Measurements from ENCODE around the gene BPIFB3. TPM values are rescaled to one million over a fixed set of nuclear protein-coding genes. Genes with fewer than 3 reads are reported as not detected.
"Not testable (repeated sequence)": the region's sequence is repeated elsewhere in the genome, so short reads cannot be mapped to it uniquely, and the experiment has no call there.

BPIFB3 gene
- total RNA-seq, 2 donors from 2014 or later, result not detected

DNA sequence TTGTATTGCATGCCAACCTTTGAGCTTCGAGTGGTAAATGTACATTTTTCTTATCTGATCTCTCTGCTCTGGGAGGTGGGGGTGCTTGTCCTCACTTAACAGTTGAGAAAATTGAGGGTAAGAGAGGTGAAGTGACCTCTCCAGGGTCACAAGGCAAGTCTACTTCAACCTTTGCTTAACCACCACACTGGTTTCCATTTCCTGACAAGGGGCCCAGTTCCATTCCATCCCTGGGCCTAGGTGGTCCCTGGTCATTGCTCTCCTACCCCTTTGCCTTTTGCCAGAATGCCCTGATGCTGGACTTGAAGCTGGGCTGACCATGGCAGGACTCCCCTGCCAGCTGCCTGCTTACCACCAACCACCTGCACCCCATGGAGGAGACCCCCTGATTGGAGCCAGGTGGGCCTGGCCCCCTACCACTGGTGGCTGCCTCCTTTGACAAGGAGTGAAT lies 9.9 kb upstream of the BPIFB3 start:
- no peak for ATAC-seq
- H3K27me3 Mint-ChIP-seq, result no peaks in the 10 kb centered on the region
- no peak overlapping the region for H3K4me3 Mint-ChIP-seq
- no peaks in the 10 kb centered on the region for H3K9me3 ChIP-seq (ENCODE audit: control insufficient read depth, low read length, poor library complexity, severe bottlenecking)
- no peaks in the 10 kb centered on the region for H3K4me1 Mint-ChIP-seq
- DNase-seq, result no peak
- H3K27ac Mint-ChIP-seq, result no peak overlapping the region
- H3K36me3 Mint-ChIP-seq (ENCODE audit: low read depth), result no peaks in the 10 kb centered on the region

GRCh38 chr20:33045129-33045721 lies 8.5 kb upstream of the BPIFB3 start:
- not testable (repeated sequence) for H3K9me3 ChIP-seq (ENCODE audit: control insufficient read depth, low read length, poor library complexity, severe bottlenecking); H3K27me3 Mint-ChIP-seq; DNase-seq; H3K36me3 Mint-ChIP-seq (ENCODE audit: low read depth); H3K27ac Mint-ChIP-seq; H3K4me1 Mint-ChIP-seq; ATAC-seq; H3K4me3 Mint-ChIP-seq

DNA sequence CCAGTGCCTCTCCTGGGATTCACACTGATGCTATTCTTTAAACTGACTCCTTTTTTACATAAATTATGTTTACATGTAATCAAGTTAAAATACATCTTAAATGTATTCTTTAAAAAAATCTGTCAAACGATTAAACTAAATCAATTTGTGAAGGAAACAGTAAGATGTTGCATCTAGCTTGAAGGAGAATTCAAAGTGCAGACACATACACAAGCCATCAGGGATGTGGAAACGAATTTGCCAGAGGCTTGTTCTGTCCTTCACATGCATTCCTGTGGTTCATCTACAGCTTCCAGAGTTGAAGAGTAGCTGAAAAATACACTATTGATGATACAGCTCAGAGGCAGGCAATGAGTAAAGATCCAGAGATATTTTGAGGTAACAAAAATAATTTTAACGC lies 7.3 kb upstream of the BPIFB3 start:
- no peak overlapping the region for H3K27ac Mint-ChIP-seq
- no peak for ATAC-seq
- no peak for DNase-seq
- H3K9me3 ChIP-seq (ENCODE audit: control insufficient read depth, low read length, poor library complexity, severe bottlenecking), result no peaks in the 10 kb centered on the region
- H3K27me3 Mint-ChIP-seq, result no peaks in the 10 kb centered on the region
- H3K4me3 Mint-ChIP-seq, result no peak overlapping the region
- no peaks in the 10 kb centered on the region for H3K4me1 Mint-ChIP-seq
- H3K36me3 Mint-ChIP-seq (ENCODE audit: low read depth), result no peaks in the 10 kb centered on the region

DNA sequence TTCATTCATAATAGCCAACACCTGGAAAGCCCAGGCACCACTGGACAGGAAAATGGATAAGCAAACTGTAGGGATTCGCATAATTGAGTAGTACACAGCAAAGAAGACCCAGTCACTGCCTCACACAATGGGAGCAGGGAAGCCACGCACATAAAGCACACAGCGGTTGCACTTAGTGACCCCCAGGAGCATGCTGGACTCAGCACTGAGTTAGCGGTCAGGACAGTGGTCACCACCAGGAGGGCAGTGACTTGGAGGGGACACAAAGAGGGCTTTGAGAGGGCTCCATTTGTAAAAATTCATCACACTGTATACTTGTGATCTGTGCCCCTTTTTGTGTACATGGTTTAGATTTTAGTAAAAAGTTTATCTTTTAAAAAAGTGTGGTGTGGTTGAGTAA lies 2.4 kb upstream of the BPIFB3 start:
- Mint-ChIP-seq H3K4me3 (no peak overlapping the region), H3K27me3 (no peaks in the 10 kb centered on the region), H3K4me1 (peaks cover 9% of the 10 kb centered on the region), H3K36me3 (ENCODE audit: low read depth) (no peaks in the 10 kb centered on the region), H3K27ac (no peak overlapping the region)
- no peaks in the 10 kb centered on the region for H3K9me3 ChIP-seq (ENCODE audit: control insufficient read depth, low read length, poor library complexity, severe bottlenecking)
- ATAC-seq (no peak), DNase-seq (no peak)

GRCh38 chr20:33054381-33054780 lies 678 bp downstream of the BPIFB3 start:
- Mint-ChIP-seq H3K27ac (no peak overlapping the region), H3K4me1 (peaks cover 15% of the 10 kb centered on the region), H3K36me3 (ENCODE audit: low read depth) (no peaks in the 10 kb centered on the region), H3K4me3 (no peak overlapping the region), H3K27me3 (no peaks in the 10 kb centered on the region)
- ATAC-seq, result no peak
- H3K9me3 ChIP-seq (ENCODE audit: control insufficient read depth, low read length, poor library complexity, severe bottlenecking), result no peaks in the 10 kb centered on the region
- DNase-seq, result no peak

GRCh38 chr20:33054791-33055190 lies 1.1 kb downstream of the BPIFB3 start:
- H3K36me3 Mint-ChIP-seq (ENCODE audit: low read depth), result no peaks in the 10 kb centered on the region
- H3K9me3 ChIP-seq (ENCODE audit: control insufficient read depth, low read length, poor library complexity, severe bottlenecking), result no peaks in the 10 kb centered on the region
- no peak overlapping the region for H3K4me3 Mint-ChIP-seq
- H3K27me3 Mint-ChIP-seq, result no peaks in the 10 kb centered on the region
- DNase-seq (no peak), ATAC-seq (no peak)
- no peak overlapping the region for H3K27ac Mint-ChIP-seq
- peaks cover 15% of the 10 kb centered on the region for H3K4me1 Mint-ChIP-seq

DNA sequence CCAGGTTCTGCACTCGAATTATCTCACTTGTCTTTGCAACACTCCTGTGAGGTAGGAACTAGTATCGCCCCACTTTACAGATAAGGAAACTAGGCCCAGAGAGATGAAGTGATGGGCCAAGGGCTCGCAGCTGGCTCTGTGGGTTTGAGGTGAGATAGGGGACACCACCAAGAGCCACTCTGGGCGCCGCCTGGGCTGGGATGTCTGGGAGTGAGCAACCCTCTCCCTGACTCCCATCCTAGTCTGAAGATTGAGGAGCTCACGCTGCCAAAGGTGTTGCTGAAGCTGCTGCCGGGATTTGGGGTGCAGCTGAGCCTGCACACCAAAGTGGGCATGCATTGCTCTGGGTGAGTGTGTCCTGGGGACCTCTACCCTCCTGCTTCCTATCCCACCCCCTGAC lies 5.4 kb downstream of the BPIFB3 start:
- H3K36me3 Mint-ChIP-seq (ENCODE audit: low read depth), result no peaks in the 10 kb centered on the region
- ATAC-seq, result no peak
- DNase-seq, result no peak
- no peaks in the 10 kb centered on the region for H3K27me3 Mint-ChIP-seq
- H3K4me1 Mint-ChIP-seq, result peaks cover 11% of the 10 kb centered on the region
- H3K4me3 Mint-ChIP-seq, result no peak overlapping the region
- no peaks in the 10 kb centered on the region for H3K9me3 ChIP-seq (ENCODE audit: control insufficient read depth, low read length, poor library complexity, severe bottlenecking)
- H3K27ac Mint-ChIP-seq, result no peak overlapping the region

GRCh38 chr20:33059741-33060390 lies 6.2 kb downstream of the BPIFB3 start:
- H3K27me3 Mint-ChIP-seq, result no peaks in the 10 kb centered on the region
- DNase-seq (no peak), ATAC-seq (no peak)
- no peaks in the 10 kb centered on the region for H3K9me3 ChIP-seq (ENCODE audit: control insufficient read depth, low read length, poor library complexity, severe bottlenecking)
- no peak overlapping the region for H3K4me3 Mint-ChIP-seq
- H3K4me1 Mint-ChIP-seq, result peaks cover 9% of the 10 kb centered on the region
- no peak overlapping the region for H3K27ac Mint-ChIP-seq
- no peaks in the 10 kb centered on the region for H3K36me3 Mint-ChIP-seq (ENCODE audit: low read depth)

- no peak for ATAC-seq
- Mint-ChIP-seq H3K36me3 (ENCODE audit: low read depth) (no peaks in the 10 kb centered on the region), H3K4me1 (peaks cover 8% of the 10 kb centered on the region), H3K27me3 (no peaks in the 10 kb centered on the region), H3K4me3 (no peak overlapping the region), H3K27ac (peak overlapping the region; percentile 49)
- no peak for DNase-seq
- H3K9me3 ChIP-seq (ENCODE audit: control insufficient read depth, low read length, poor library complexity, severe bottlenecking), result no peaks in the 10 kb centered on the region
These were observed 7.9 kb downstream of the BPIFB3 start for GRCh38 chr20:33061658-33062028.

DNA sequence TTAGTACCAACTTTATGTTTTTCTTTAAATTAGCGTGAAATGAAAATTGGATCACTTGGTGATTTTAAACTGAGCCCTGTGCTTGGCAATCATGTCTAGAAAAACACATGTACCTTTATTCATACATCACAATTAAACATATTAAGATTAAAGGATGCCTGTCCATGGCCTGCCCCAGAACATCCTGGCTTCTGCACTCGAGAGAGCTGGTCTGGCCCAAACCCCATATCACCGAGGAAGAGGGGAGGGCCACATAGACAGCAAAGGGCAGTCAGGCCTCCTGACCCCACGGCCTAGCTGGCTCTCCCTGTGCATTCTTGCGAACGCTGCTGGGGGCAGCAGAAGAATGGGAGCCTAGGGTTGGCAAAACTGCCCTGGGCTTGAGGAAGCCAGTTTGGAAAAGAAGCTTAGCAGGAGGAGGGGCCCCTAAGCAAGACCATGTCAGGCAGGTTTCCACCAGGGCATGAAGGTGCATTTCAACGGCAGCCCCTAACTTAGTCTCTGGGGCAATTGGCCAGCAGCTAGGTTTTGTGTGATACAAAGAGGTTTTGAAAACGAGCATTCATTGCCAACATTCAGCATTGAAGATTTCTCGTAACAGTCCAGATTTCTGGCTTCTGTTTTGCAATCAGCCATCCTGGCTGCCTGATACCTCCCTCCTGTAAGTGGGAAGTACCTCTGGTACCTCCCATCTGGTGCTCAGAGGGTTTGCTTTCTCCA lies 8.6 kb downstream of the BPIFB3 start:
- DNase-seq (no peak), ATAC-seq (no peak)
- peaks cover 8% of the 10 kb centered on the region for H3K4me1 Mint-ChIP-seq
- no peaks in the 10 kb centered on the region for H3K36me3 Mint-ChIP-seq (ENCODE audit: low read depth)
- no peaks in the 10 kb centered on the region for H3K9me3 ChIP-seq (ENCODE audit: control insufficient read depth, low read length, poor library complexity, severe bottlenecking)
- H3K27ac Mint-ChIP-seq, result peak overlapping the region; percentile 74
- H3K27me3 Mint-ChIP-seq, result no peaks in the 10 kb centered on the region
- H3K4me3 Mint-ChIP-seq, result no peak overlapping the region

GRCh38 chr20:33062825-33063149 lies 9.1 kb downstream of the BPIFB3 start:
- no peak for ATAC-seq
- Mint-ChIP-seq H3K4me3 (no peak overlapping the region), H3K36me3 (ENCODE audit: low read depth) (no peaks in the 10 kb centered on the region), H3K27me3 (no peaks in the 10 kb centered on the region), H3K27ac (peak overlapping the region; percentile 74), H3K4me1 (peaks cover 7% of the 10 kb centered on the region)
- no peaks in the 10 kb centered on the region for H3K9me3 ChIP-seq (ENCODE audit: control insufficient read depth, low read length, poor library complexity, severe bottlenecking)
- no peak for DNase-seq

DNA sequence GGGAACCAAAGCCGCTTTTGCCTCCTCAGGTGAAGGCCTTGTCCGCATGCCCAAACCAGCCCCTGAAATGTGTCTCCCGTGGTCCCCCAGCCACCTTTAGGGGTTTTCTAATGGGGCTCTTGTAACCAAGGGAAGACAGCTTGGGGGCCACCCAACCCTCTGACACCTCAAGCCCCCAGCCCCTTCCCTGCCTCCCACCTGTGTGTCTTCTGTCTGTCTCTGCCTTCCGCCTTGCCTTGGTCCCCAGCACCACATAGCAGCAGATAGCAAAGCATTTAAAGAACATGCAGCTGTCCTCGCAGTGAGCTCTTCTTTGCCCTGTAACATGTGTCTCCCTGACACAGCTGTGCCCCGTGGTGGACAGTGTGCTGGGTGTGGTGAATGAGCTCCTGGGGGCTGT lies 9.6 kb downstream of the BPIFB3 start:
- Mint-ChIP-seq H3K27ac (peak overlapping the region; percentile 74), H3K36me3 (ENCODE audit: low read depth) (no peaks in the 10 kb centered on the region), H3K4me1 (peaks cover 9% of the 10 kb centered on the region), H3K27me3 (no peaks in the 10 kb centered on the region), H3K4me3 (no peak overlapping the region)
- ATAC-seq (no peak), DNase-seq (no peak)
- H3K9me3 ChIP-seq (ENCODE audit: control insufficient read depth, low read length, poor library complexity, severe bottlenecking), result no peaks in the 10 kb centered on the region

DNA sequence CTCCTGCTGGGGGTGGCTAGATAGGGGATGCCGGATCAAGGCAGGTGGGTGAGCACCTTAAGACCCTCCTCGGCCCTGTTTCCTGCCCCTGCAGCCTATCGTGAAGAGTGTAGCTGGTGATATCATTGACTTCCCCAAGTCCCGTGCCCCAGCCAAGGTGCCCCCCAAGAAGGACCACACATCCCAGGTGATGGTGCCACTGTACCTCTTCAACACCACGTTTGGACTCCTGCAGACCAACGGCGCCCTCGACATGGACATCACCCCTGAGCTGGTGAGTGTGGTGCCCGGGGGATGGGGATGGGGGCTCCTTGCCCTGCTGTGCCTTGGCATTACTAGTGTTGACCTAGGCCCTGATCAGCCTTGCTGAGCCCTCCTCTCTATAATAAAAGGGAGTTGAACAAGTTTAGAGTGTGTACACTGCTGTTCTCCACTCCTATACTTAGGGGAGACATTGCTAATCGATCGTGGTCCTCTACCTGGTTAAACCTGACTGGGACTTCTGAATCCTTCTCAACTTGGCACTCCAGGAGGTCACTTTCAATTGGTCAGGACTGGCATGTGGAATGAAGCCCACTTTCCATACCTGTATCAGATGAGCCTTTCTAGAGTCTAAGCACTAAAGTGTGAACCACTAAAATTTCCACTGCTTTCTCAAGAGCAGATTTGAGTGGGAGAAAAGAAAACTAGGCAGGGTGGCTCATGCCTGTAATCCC lies 11.0 kb downstream of the BPIFB3 start:
- Mint-ChIP-seq H3K27me3 (no peaks in the 10 kb centered on the region), H3K27ac (no peak overlapping the region), H3K4me3 (no peak overlapping the region)

More for the DNA sequence above, 11.0 kb downstream of the BPIFB3 start:
- peaks cover 12% of the 10 kb centered on the region for H3K4me1 Mint-ChIP-seq
- no peaks in the 10 kb centered on the region for H3K9me3 ChIP-seq (ENCODE audit: control insufficient read depth, low read length, poor library complexity, severe bottlenecking)
- DNase-seq (no peak), ATAC-seq (no peak)
- no peaks in the 10 kb centered on the region for H3K36me3 Mint-ChIP-seq (ENCODE audit: low read depth)

Measured in T-helper 17 cell (primary cell).